Neural cell (in vitro differentiated cells): ENCODE data around the gene HIGD2B.
"Not testable (repeated sequence)": the region's sequence is repeated elsewhere in the genome, so short reads cannot be mapped to it uniquely, and the experiment has no call there.

Experiments used
- CTCF ChIP-seq: fragments of 450-650 bp; IDR thresholded peaks from 2 replicates; pipeline ENCODE4 v1.5.1; 2014; ENCODE audit warnings: antibody characterized with exemption, mild to moderate bottlenecking, moderate library complexity; ENCODE audit not compliant: poor library complexity, severe bottlenecking
- EP300 ChIP-seq: fragments of 450-650 bp; conservative IDR thresholded peaks from 2 replicates; pipeline ENCODE4 v1.6.1; 2014; ENCODE audit warnings: antibody characterized with exemption, mild to moderate bottlenecking, moderate library complexity; ENCODE audit not compliant: poor library complexity, severe bottlenecking
- EZH2 ChIP-seq: fragments of 200-600, 300-800 bp; shearing (Covaris generic), sonication (generic); IDR thresholded peaks from 2 replicates; pipeline ENCODE4 v1.6.1; 2014; ENCODE audit warnings: antibody characterized with exemption, low read length, borderline replicate concordance, mild to moderate bottlenecking; ENCODE audit not compliant: insufficient read depth, poor library complexity, severe bottlenecking
- POLR2AphosphoS5 ChIP-seq: IDR thresholded peaks from 2 replicates; pipeline ENCODE4 v1.6.1; 2012

DNA sequence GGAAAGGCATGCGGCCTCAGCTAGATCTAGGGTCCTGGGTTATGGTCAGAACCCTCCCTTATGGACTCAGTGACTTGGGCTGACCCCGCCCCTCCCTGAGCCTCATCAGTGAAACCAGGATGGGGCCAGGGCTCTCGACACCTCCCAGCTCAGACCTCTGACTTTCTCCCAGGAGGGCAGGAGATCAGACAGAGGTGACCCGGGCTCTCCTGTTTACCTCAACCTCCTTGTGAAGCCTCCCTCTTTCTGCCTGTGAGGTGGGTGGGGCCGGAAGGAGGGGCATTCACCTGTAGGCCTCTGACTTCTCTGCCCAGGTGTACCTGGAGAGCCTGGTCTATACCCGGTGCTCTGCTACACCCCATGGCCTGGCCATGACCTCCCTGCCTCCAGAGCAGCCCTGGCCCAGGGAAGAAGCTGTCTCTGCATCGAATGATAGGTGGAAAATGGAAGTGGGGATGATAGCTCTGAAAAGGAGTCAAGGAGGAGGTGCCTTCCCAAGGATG is 56.9 kb downstream of the HIGD2B start:
- TF ChIP-seq CTCF, EZH2, EP300, POLR2AphosphoS5: not testable (repeated sequence)
